Karpas-422 (cell line): Measurements from ENCODE around the gene ZNF169. TPM values are rescaled to one million over a fixed set of nuclear protein-coding genes. Genes with fewer than 3 reads are reported as not detected.
"Not testable (repeated sequence)": the region's sequence is repeated elsewhere in the genome, so short reads cannot be mapped to it uniquely, and the experiment has no call there.

Experiments used
- DNase-seq: peaks from one replicate; pipeline ENCODE4 v3.0.0-alpha.2; 2015
- H2AFZ ChIP-seq: fragments of 200-600 bp; sonication (generic); 2 replicates; pipeline ENCODE4 v1.6.1; 2014; ENCODE audit warnings: antibody characterized with exemption, low read length, mixed read lengths
- H3K27ac ChIP-seq: fragments of 200-600 bp; sonication (generic); 2 replicates; pipeline ENCODE4 v1.5.1; 2014; ENCODE audit warnings: mild to moderate bottlenecking, low read length, moderate library complexity
- H3K27me3 ChIP-seq: fragments of 200-600 bp; sonication (generic); 2 replicates; pipeline ENCODE4 v1.6.1; 2014; ENCODE audit warnings: low read length, mixed read lengths
- H3K36me3 ChIP-seq: fragments of 200-600 bp; sonication (generic); 2 replicates; pipeline ENCODE4 v1.6.1; 2014; ENCODE audit warnings: low read length, mixed read lengths; ENCODE audit not compliant: insufficient read depth
- H3K4me1 ChIP-seq: fragments of 200-600 bp; sonication (generic); 2 replicates; pipeline ENCODE4 v1.6.1; 2014; ENCODE audit warnings: mild to moderate bottlenecking, low read length, mixed read lengths
- H3K4me2 ChIP-seq: fragments of 200-600 bp; sonication (generic); 2 replicates; pipeline ENCODE4 v1.6.1; 2014; ENCODE audit warnings: low read length, low read depth, mild to moderate bottlenecking; ENCODE audit not compliant: poor library complexity, severe bottlenecking
- H3K4me3 ChIP-seq: fragments of 200-600 bp; sonication (generic); 2 replicates; pipeline ENCODE4 v1.5.1; 2014; ENCODE audit warnings: mild to moderate bottlenecking, antibody characterized with exemption, low read length, mixed read lengths
- H3K79me2 ChIP-seq: fragments of 200-600 bp; sonication (generic); 2 replicates; pipeline ENCODE4 v1.6.1; 2014; ENCODE audit warnings: mild to moderate bottlenecking, low read length, mixed read lengths
- H3K9ac ChIP-seq: fragments of 200-600 bp; sonication (generic); 2 replicates; pipeline ENCODE4 v1.6.0; 2014; ENCODE audit warnings: low read length
- H3K9me2 ChIP-seq: fragments of 200-600 bp; sonication (generic), shearing (Covaris generic); replicated peaks from 2 replicates; pipeline ENCODE4 v1.6.0; 2014; ENCODE audit warnings: mild to moderate bottlenecking, low read length, moderate library complexity; ENCODE audit not compliant: insufficient read depth
- H3K9me3 ChIP-seq: fragments of 300-700, 200-600 bp; sonication (generic); 2 replicates; pipeline ENCODE4 v1.6.1; 2014; ENCODE audit warnings: low read length, mixed read lengths
- H4K20me1 ChIP-seq: fragments of 200-600 bp; sonication (generic); 2 replicates; pipeline ENCODE4 v1.6.1; 2014; ENCODE audit warnings: mild to moderate bottlenecking, antibody characterized with exemption, low read length, low read depth; ENCODE audit not compliant: insufficient read depth
- total RNA-seq: library from RNA; depleted of rRNA; stranded (reverse); fragments of >200 nt; shearing (Covaris generic); gene quantifications from 2 replicates; pipeline ENCODE4 v1.2.3, GENCODE V29; 2014; ENCODE audit warnings: low replicate concordance

ZNF169 gene
- total RNA-seq, 1 experiment from 2014 or later = 37.8 TPM

DNA sequence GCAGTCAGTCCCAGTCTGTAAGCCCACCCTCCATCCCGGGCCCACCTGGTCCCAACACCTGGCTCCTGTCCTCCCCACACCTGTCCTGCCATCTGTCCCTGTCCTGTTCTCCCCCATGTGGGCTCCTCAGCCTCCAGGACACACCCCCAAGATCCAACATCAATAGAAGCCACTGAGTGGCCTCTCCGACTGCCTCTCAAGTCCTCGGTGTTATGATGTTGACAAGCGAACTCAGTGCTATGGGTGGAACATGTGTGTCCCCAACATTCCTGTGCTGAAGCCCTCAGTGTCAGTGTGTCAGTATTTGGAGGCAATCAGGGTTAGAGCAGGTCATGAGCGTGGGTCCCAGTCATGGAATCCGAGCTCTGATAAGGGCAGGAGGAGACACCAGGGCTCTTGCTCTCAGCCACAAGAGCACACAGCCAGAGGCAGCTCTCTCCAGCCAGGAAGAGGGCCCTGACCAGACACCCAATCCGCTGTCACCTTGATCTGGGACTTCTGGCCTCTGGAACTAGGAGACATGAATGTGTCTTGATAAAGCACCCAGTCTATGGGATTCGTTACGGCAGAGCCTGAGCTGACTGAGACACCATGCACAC, 63.3 kb downstream of the ZNF169 start:
- H4K20me1 ChIP-seq, H3K27ac ChIP-seq, H3K4me3 ChIP-seq, H3K9ac ChIP-seq, H3K36me3 ChIP-seq, H3K9me3 ChIP-seq, H3K27me3 ChIP-seq, H3K9me2 ChIP-seq, H2AFZ ChIP-seq, H3K4me2 ChIP-seq, DNase-seq, H3K79me2 ChIP-seq, H3K4me1 ChIP-seq: not testable (repeated sequence)

DNA sequence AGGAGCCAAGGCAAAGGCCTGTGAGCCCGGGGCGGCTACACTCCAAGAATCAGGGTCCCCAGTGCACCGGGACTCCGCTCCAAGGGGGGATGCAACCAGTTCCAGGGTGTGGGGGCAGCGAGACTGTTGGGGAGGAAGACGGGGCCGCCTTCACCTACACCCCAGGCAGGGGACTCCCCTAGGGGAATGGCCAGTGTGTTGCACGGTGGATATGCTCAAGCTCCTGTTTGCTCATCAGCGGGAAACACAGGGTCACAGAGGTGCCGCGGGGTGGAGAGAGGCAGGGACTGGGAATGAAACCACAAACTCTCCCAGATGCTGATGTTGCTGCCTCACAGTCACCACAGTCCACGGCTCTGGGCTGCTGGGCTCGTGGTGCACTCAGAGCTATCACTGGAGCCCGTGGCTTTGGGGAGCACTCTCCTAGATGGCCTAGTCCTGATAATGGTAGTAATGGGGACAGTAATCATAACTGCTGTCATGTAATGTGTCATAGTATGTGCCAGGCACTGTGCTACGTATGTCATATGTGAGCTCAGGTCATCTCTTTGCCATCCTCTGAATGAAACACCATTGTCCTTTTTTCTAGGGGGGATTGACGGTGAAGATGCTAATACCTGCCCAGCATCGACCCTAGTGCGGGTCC, 64.2 kb downstream of the ZNF169 start:
- not testable (repeated sequence) for H3K79me2 ChIP-seq, H3K9me2 ChIP-seq, H3K36me3 ChIP-seq, H3K9ac ChIP-seq, H2AFZ ChIP-seq, H3K9me3 ChIP-seq, H3K4me3 ChIP-seq, H3K4me1 ChIP-seq, H3K27me3 ChIP-seq, DNase-seq, H3K4me2 ChIP-seq, H4K20me1 ChIP-seq, H3K27ac ChIP-seq

DNA sequence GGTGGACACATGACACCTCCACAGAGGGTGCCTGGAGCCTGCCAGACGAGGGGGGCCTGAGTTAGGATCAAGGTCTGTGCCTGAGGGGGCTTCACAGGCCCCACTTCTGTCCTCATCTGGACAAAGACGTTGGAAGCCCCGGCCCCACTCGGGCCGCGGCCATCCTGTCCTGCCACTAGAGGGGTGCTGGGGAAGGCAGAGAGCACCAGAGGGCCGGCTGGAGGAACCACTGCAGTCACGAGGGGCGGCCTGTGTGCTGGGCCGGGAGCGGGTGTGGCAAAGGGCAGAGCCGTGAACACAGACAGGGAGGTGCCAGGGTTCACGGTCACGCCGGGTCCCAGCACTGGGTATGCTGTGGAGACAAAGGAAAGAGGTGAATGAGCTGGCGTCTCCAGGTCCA, 66.5 kb downstream of the ZNF169 start:
- H3K27me3 ChIP-seq, H3K4me1 ChIP-seq, H3K9me3 ChIP-seq, H3K9ac ChIP-seq, H2AFZ ChIP-seq, H3K4me3 ChIP-seq, H4K20me1 ChIP-seq, H3K27ac ChIP-seq, DNase-seq, H3K9me2 ChIP-seq, H3K4me2 ChIP-seq, H3K36me3 ChIP-seq, H3K79me2 ChIP-seq: not testable (repeated sequence)

DNA sequence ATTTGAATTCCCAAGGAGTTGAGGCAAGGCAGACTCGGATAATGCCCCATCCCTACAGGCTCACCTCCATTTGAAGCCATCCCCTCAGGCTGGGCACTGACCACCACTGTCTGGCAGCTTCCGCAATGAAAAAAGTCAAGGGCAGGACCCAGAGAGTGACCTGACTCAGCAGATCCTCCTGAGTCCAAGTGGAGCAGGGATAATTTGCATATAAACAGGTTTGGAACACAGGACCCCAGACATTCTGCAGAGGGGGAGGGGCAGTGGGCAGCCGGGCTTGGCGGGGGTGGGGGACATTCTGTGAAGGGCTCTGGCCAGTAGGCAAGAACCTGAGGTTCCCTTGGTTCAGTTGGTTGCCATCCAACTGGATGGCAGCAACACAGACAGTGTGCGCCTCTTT, 69.4 kb downstream of the ZNF169 start, which contains the start of gene NUTM2F:
NUTM2F (minus strand) TSS at position 101 of the 400 bp plus-strand sequence; CDS start at position 80, 21 bp downstream.
- not testable (repeated sequence) for H3K79me2 ChIP-seq, H3K9ac ChIP-seq, H3K4me2 ChIP-seq, H3K9me3 ChIP-seq, H3K4me1 ChIP-seq, H3K36me3 ChIP-seq, H3K9me2 ChIP-seq, H3K27me3 ChIP-seq, H2AFZ ChIP-seq, H4K20me1 ChIP-seq, DNase-seq, H3K4me3 ChIP-seq, H3K27ac ChIP-seq

DNA sequence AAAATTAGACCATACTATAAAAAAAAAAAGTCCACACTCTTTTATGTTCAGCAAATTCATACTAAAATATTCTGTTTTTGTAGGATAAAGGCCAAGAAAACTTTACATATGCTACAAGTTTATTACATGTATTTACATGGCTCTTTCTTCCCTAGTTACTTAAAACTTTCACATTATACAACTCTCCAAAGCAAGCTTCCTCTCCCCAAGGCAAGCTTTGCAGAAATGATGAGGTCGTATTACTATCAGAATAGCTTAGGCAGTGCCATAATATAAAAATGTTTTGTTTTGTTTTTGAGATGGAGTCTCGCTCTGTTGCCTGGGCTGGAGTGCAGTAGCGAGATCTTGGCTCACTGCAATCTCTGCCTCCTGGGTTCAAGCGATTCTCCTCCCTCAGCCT, 77.3 kb downstream of the ZNF169 start:
- not testable (repeated sequence) for H3K79me2 ChIP-seq, H3K36me3 ChIP-seq

DNA sequence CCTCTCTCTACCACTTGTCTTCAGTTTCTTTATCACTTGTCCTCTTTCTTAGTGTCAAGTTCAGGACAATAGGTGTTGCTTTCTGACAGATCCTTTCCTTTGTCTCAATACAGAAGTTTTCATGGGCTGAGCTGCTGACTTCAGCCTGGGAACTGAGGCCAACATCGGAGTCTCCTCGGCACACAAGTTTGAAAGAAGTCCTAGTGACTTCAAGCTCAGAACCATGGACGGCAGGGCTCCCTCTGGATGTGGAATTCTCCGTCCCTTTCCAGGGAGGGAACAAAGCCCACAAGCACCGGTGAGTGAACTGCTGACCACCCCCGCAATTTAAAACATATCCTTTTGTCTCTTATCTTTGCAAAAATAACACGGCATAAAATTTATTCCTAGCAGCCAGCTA, 79.6 kb downstream of the ZNF169 start:
- not testable (repeated sequence) for H3K9me3 ChIP-seq, DNase-seq, H3K79me2 ChIP-seq, H3K4me1 ChIP-seq, H3K4me2 ChIP-seq, H3K36me3 ChIP-seq, H3K9me2 ChIP-seq, H3K27ac ChIP-seq, H3K9ac ChIP-seq, H4K20me1 ChIP-seq, H2AFZ ChIP-seq, H3K4me3 ChIP-seq, H3K27me3 ChIP-seq

More for the DNA sequence above, 77.3 kb downstream of the ZNF169 start:
- H3K4me3 ChIP-seq, H3K9me2 ChIP-seq, H2AFZ ChIP-seq, H4K20me1 ChIP-seq, DNase-seq, H3K4me1 ChIP-seq, H3K9ac ChIP-seq, H3K9me3 ChIP-seq, H3K27me3 ChIP-seq, H3K27ac ChIP-seq, H3K4me2 ChIP-seq: not testable (repeated sequence)

DNA sequence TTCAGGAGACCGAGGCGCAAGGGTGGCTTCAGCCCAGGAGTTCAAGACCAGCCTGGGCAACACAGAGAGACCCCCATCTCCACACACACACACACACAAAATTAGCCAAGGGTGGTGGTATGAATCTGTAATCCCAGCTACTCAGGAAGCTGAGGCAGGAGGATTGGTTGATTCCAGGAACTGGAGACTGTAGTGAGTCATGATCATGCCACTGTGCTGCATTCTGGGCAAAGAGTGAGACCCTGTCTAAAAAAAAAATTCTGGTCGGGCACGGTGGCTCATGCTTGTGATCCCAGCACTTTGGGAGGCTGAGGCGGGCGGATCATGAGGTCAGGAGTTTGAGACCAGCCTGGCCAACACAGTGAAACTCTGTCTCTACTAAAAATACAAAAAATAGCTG, 80.6 kb downstream of the ZNF169 start:
- not testable (repeated sequence) for DNase-seq, H3K27ac ChIP-seq

DNA sequence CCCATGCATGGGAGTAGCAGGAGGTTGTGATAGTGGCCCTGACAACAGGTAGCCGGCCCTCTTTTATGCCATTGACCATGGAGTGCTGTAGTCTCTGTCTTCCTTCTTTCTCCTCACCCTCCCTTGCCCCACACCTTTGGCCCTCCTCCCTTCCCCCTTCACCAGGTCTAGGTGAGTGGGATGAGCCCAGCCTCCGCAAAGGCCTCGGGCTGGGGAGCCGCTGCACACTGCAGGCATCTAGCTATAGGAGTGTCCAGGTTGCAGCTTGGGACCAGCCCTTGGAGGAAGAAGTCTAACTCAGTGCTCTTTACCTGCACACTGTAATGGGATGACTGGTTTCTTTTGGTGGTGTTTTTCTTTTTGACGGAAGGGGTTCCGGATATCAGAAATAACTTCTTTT, 81.7 kb downstream of the ZNF169 start:
- not testable (repeated sequence) for H3K9ac ChIP-seq, H2AFZ ChIP-seq, H3K4me3 ChIP-seq, H3K27ac ChIP-seq, DNase-seq, H3K27me3 ChIP-seq, H3K4me2 ChIP-seq, H3K9me3 ChIP-seq, H3K9me2 ChIP-seq, H3K4me1 ChIP-seq, H4K20me1 ChIP-seq, H3K79me2 ChIP-seq, H3K36me3 ChIP-seq

More for the DNA sequence above, 80.6 kb downstream of the ZNF169 start:
- not testable (repeated sequence) for H3K27me3 ChIP-seq, H2AFZ ChIP-seq, H3K4me2 ChIP-seq, H4K20me1 ChIP-seq, H3K36me3 ChIP-seq, H3K4me3 ChIP-seq, H3K79me2 ChIP-seq, H3K9me2 ChIP-seq, H3K9ac ChIP-seq, H3K4me1 ChIP-seq, H3K9me3 ChIP-seq
